ENCODE measurements around the gene NEBL.

Gene NEBL

DNA sequence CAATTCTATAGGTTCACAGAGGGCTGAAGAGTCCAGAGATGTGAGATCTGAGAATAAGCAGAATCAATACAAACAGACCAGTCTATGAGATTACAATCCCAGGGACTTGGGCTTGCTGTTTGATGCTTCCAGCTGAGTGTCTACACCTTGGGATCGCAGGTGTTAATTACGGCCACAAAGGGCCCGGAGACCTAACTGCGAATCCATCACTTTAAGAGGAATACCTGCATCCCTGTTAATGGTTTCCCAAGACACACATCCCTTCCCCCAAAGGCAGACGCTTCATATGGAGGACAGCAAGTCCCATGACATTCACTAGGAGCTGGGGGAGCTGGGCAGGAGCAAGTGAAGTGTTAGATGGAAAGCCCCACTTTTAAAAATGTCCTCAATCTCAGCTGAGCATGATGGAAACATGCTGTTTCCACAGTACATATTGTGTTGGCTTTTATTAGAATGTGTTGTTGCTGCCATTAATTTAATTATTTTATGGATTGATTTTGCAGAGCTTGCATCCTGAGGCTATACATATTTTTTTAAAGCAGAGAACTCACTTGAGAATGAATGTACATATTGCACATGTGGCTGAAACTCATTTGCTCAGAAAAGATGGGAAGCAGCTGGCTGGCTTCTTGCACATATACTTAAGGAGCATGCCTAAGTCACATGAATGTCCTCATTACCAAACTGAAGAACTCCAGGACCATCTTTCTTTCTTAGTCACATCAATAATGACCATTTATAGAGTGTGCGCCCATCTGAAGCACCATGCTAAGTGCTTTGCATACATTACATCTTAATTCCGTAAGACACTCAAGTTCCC is 151.3 kb downstream of the NEBL start (continued):
- no peak for TF ChIP-seq ZNF473 (tag by site-specific recombination; IDR thresholded peaks at IDR 0.05)
- no peak for TF ChIP-seq ZNF501 (tag by site-specific recombination; IDR thresholded peaks at IDR 0.05)
- TF ChIP-seq TCF7L2 (IDR thresholded peaks at IDR 0.05; ENCODE audit: borderline replicate concordance, low read depth, low read length) = no peak
- TF ChIP-seq HIC1 (tag by site-specific recombination; IDR thresholded peaks at IDR 0.05) = no peak
- TF ChIP-seq, protein P1, sequence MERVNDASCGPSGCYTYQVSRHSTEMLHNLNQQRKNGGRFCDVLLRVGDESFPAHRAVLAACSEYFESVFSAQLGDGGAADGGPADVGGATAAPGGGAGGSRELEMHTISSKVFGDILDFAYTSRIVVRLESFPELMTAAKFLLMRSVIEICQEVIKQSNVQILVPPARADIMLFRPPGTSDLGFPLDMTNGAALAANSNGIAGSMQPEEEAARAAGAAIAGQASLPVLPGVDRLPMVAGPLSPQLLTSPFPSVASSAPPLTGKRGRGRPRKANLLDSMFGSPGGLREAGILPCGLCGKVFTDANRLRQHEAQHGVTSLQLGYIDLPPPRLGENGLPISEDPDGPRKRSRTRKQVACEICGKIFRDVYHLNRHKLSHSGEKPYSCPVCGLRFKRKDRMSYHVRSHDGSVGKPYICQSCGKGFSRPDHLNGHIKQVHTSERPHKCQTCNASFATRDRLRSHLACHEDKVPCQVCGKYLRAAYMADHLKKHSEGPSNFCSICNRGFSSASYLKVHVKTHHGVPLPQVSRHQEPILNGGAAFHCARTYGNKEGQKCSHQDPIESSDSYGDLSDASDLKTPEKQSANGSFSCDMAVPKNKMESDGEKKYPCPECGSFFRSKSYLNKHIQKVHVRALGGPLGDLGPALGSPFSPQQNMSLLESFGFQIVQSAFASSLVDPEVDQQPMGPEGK (tag by site-specific recombination; IDR thresholded peaks at IDR 0.05) = no peak
- no peak for TF ChIP-seq ZBTB1 (tag by site-specific recombination; IDR thresholded peaks at IDR 0.05)
- no peak for TF ChIP-seq ZNF19 (tag by site-specific recombination; IDR thresholded peaks at IDR 0.05; ENCODE audit: low read depth)
- TF ChIP-seq, protein P2, sequence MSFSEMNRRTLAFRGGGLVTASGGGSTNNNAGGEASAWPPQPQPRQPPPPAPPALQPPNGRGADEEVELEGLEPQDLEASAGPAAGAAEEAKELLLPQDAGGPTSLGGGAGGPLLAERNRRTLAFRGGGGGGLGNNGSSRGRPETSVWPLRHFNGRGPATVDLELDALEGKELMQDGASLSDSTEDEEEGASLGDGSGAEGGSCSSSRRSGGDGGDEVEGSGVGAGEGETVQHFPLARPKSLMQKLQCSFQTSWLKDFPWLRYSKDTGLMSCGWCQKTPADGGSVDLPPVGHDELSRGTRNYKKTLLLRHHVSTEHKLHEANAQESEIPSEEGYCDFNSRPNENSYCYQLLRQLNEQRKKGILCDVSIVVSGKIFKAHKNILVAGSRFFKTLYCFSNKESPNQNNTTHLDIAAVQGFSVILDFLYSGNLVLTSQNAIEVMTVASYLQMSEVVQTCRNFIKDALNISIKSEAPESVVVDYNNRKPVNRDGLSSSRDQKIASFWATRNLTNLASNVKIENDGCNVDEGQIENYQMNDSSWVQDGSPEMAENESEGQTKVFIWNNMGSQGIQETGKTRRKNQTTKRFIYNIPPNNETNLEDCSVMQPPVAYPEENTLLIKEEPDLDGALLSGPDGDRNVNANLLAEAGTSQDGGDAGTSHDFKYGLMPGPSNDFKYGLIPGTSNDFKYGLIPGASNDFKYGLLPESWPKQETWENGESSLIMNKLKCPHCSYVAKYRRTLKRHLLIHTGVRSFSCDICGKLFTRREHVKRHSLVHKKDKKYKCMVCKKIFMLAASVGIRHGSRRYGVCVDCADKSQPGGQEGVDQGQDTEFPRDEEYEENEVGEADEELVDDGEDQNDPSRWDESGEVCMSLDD (tag by site-specific recombination; IDR thresholded peaks at IDR 0.05) = no peak
- TF ChIP-seq ZNF585B (tag by site-specific recombination; IDR thresholded peaks at IDR 0.05) = no peak

GRCh38 chr10:20744821-20745220 is 152.3 kb downstream of the NEBL start:
- POLR2A ChIA-PET = no interaction called here
- Histone ChIP-seq H3K36me3 (ENCODE audit: control insufficient read depth in 2 of 2, insufficient read depth in 1 of 2, low read length in 2 of 2) (no peaks in the 10 kb centered on the region), H3K4me1 (ENCODE audit: control insufficient read depth, insufficient read depth, low read length) (no peaks in the 10 kb centered on the region), H3K27ac (ENCODE audit: extremely low read depth, low read depth, low read length) (no peak overlapping the region), H3K9me3 (ENCODE audit: control insufficient read depth, insufficient read depth, low read depth, low read length) (no peaks in the 10 kb centered on the region), H3K4me3 (ENCODE audit: low read depth, low read length) (no peak overlapping the region)
- CTCF ChIA-PET = interaction anchor here (1.2 kb wide), 1 partner anchor 9 kb away, joined by 4 read pairs; no protein-coding TSS in a partner anchor
- TF ChIP-seq, protein P3, sequence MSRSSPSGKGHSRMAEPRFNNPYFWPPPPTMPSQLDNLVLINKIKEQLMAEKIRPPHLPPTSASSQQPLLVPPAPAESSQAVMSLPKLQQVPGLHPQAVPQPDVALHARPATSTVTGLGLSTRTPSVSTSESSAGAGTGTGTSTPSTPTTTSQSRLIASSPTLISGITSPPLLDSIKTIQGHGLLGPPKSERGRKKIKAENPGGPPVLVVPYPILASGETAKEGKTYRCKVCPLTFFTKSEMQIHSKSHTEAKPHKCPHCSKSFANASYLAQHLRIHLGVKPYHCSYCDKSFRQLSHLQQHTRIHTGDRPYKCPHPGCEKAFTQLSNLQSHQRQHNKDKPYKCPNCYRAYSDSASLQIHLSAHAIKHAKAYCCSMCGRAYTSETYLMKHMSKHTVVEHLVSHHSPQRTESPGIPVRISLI (tag by site-specific recombination; IDR thresholded peaks at IDR 0.05) = no peak
- TF ChIP-seq ZNF473 (tag by site-specific recombination; IDR thresholded peaks at IDR 0.05) = no peak
- no peak for TF ChIP-seq ZNF341 (tag by site-specific recombination; IDR thresholded peaks at IDR 0.05; ENCODE audit: low read depth)
- TF ChIP-seq, protein P4, sequence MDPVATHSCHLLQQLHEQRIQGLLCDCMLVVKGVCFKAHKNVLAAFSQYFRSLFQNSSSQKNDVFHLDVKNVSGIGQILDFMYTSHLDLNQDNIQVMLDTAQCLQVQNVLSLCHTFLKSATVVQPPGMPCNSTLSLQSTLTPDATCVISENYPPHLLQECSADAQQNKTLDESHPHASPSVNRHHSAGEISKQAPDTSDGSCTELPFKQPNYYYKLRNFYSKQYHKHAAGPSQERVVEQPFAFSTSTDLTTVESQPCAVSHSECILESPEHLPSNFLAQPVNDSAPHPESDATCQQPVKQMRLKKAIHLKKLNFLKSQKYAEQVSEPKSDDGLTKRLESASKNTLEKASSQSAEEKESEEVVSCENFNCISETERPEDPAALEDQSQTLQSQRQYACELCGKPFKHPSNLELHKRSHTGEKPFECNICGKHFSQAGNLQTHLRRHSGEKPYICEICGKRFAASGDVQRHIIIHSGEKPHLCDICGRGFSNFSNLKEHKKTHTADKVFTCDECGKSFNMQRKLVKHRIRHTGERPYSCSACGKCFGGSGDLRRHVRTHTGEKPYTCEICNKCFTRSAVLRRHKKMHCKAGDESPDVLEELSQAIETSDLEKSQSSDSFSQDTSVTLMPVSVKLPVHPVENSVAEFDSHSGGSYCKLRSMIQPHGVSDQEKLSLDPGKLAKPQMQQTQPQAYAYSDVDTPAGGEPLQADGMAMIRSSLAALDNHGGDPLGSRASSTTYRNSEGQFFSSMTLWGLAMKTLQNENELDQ (tag by site-specific recombination; IDR thresholded peaks at IDR 0.05; ENCODE audit: low read depth) = no peak
- TF ChIP-seq ZNF610 (tag by site-specific recombination; IDR thresholded peaks at IDR 0.05; ENCODE audit: borderline replicate concordance) = no peak
- no peak for TF ChIP-seq ZBTB8A (tag by site-specific recombination; IDR thresholded peaks at IDR 0.05)
- TF ChIP-seq, protein P5, sequence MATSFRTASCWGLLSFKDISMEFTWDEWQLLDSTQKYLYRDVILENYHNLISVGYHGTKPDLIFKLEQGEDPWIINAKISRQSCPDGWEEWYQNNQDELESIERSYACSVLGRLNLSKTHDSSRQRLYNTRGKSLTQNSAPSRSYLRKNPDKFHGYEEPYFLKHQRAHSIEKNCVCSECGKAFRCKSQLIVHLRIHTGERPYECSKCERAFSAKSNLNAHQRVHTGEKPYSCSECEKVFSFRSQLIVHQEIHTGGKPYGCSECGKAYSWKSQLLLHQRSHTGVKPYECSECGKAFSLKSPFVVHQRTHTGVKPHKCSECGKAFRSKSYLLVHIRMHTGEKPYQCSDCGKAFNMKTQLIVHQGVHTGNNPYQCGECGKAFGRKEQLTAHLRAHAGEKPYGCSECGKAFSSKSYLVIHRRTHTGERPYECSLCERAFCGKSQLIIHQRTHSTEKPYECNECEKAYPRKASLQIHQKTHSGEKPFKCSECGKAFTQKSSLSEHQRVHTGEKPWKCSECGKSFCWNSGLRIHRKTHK (tag by site-specific recombination; IDR thresholded peaks at IDR 0.05) = no peak

Measured in HEK293 (cell line).